K562 (cell line): ENCODE results near the gene TRANK1. TPM values are rescaled to one million over a fixed set of nuclear protein-coding genes. Genes with fewer than 3 reads are reported as not detected.
A peak's percentile ranks its signal among the peaks of the same experiment; 100 is the strongest.

ENCODE experiments used
- CBFA2T2 ChIP-seq: fragments of 450-650 bp; conservative IDR thresholded peaks from 2 replicates; pipeline ENCODE4 v1.6.1; 2017; ENCODE audit warnings: mild to moderate bottlenecking
- CEBPB ChIP-seq: fragments of 450-650 bp; IDR thresholded peaks from 2 replicates; pipeline ENCODE4 v1.6.1; 2016; ENCODE audit warnings: missing genetic modification characterization, missing compliant biosample characterization
- CEBPZ ChIP-seq: fragments of 150-350 bp; IDR thresholded peaks from 2 replicates; pipeline ENCODE4 v1.6.1; 2014; ENCODE audit warnings: low read depth, mild to moderate bottlenecking, low read length, borderline replicate concordance
- CREBBP ChIP-seq: IDR thresholded peaks from one replicate; pipeline ENCODE4 v1.6.1; 2012; ENCODE audit warnings: low read depth, mild to moderate bottlenecking, control low read depth, inconsistent platforms, low read length
- E2F5 ChIP-seq: sonication (generic); formaldehyde crosslinking; IDR thresholded peaks from 2 replicates; pipeline ENCODE4 v1.8.0; 2022; ENCODE audit warnings: mild to moderate bottlenecking, missing genetic modification reagents
- HOXB6 ChIP-seq: fragments of 250-450 bp; sonication (Bioruptor Pico); IDR thresholded peaks from 2 replicates; pipeline ENCODE4 v1.5.1; 2022; ENCODE audit warnings: mild to moderate bottlenecking, borderline replicate concordance
- IRF2 ChIP-seq: sonication (generic); formaldehyde crosslinking; IDR thresholded peaks from 2 replicates; pipeline ENCODE4 v1.8.1; 2022; ENCODE audit warnings: mild to moderate bottlenecking, missing genetic modification reagents
- MCM5 ChIP-seq: fragments of 450-650 bp; IDR thresholded peaks from 2 replicates; pipeline ENCODE4 v1.6.1; 2016; ENCODE audit warnings: low read depth
- MLLT1 ChIP-seq, 2 experiments: fragments of 450-650 bp; IDR thresholded peaks; 2 replicates each; pipeline ENCODE4 v1.6.1; 2016
- NBN ChIP-seq: fragments of 450-650 bp; IDR thresholded peaks from 2 replicates; pipeline ENCODE4 v1.6.1; 2016; ENCODE audit warnings: low read depth, mild to moderate bottlenecking
- NCOA6 ChIP-seq: fragments of 450-650 bp; IDR thresholded peaks from 2 replicates; pipeline ENCODE4 v1.6.1; 2017; ENCODE audit warnings: mild to moderate bottlenecking
- SIN3B ChIP-seq: fragments of 450-650 bp; IDR thresholded peaks from 2 replicates; pipeline ENCODE4 v1.6.1; 2017; ENCODE audit warnings: low read depth, mild to moderate bottlenecking, moderate library complexity
- SLC30A9 ChIP-seq: fragments of 250-450 bp; sonication (Bioruptor Pico); IDR thresholded peaks from 2 replicates; pipeline ENCODE4 v1.8.0; 2022; ENCODE audit warnings: mild to moderate bottlenecking, moderate library complexity
- TAL1 ChIP-seq: fragments of 450-650 bp; IDR thresholded peaks from 2 replicates; pipeline ENCODE4 v1.6.1; 2016; ENCODE audit warnings: mild to moderate bottlenecking
- TEAD1 ChIP-seq, 2 experiments: fragments of 450-650 bp in 1 of 2; sonication (generic) in 1 of 2; formaldehyde crosslinking; IDR thresholded peaks; 2 replicates each; pipeline versions ENCODE4 v1.4.0 to v1.8.0; 2020 to 2022; ENCODE audit warnings: mild to moderate bottlenecking in 2 of 2, missing genetic modification reagents in 1 of 2
- TOE1 ChIP-seq, 2 experiments: fragments of 450-650 bp in 1 of 2; sonication (generic) in 1 of 2; formaldehyde crosslinking in 1 of 2; IDR thresholded peaks; 2 replicates each; pipeline versions ENCODE4 v1.7.1 to v1.8.0; 2016 to 2022; ENCODE audit warnings: borderline replicate concordance in 2 of 2, mild to moderate bottlenecking in 2 of 2, antibody characterized with exemption in 1 of 2, inconsistent platforms in 1 of 2, low read depth in 1 of 2, missing genetic modification reagents in 1 of 2, moderate library complexity in 1 of 2
- XRCC3 ChIP-seq: fragments of 450-650 bp; IDR thresholded peaks from 2 replicates; pipeline ENCODE4 v1.6.1; 2017; ENCODE audit warnings: mild to moderate bottlenecking, moderate library complexity
- ZKSCAN3 ChIP-seq: fragments of 250-450 bp; sonication (Bioruptor Pico); IDR thresholded peaks from 2 replicates; pipeline ENCODE4 v1.4.0; 2020
- ZNF121 ChIP-seq: sonication (generic); formaldehyde crosslinking; conservative IDR thresholded peaks from 2 replicates; pipeline ENCODE4 v1.8.0; 2022; ENCODE audit warnings: missing genetic modification reagents
- ZNF124 ChIP-seq: sonication (generic); formaldehyde crosslinking; IDR thresholded peaks from 2 replicates; pipeline ENCODE4 v1.8.1; 2022; ENCODE audit warnings: missing genetic modification reagents
- ZNF280A ChIP-seq: fragments of 450-650 bp; IDR thresholded peaks from 2 replicates; pipeline ENCODE4 v1.6.1; 2018; ENCODE audit warnings: mild to moderate bottlenecking, low read depth; ENCODE audit not compliant: partially characterized antibody
- ZNF408 ChIP-seq: fragments of 250-450 bp; sonication (Bioruptor Pico); IDR thresholded peaks from 2 replicates; pipeline ENCODE4 v1.4.0; 2020; ENCODE audit warnings: low read depth, mild to moderate bottlenecking, moderate library complexity
- ZNF436 ChIP-seq: fragments of 250-450, 450-650 bp; sonication (Bioruptor Pico); formaldehyde crosslinking; IDR thresholded peaks from 2 replicates; pipeline ENCODE4 v1.7.0; 2020; ENCODE audit warnings: mild to moderate bottlenecking
- polyA plus RNA-seq, 8 experiments: library from polyadenylated mRNA; depleted of rRNA in 4 of 8; stranded (reverse) in 5 of 8; unstranded in 3 of 8; fragments of >200 nt; fragmentation: Nextera tagmentation in 2 of 8; fragmentation: Illumina TruSeq in 1 of 8; extraction: Ambion mirVana in 2 of 8; extraction: Trizol in 1 of 8; gene quantifications; 2 replicates each; pipeline versions ENCODE4 v1.2.1 to v1.2.3, GENCODE V29; 2011 to 2014; ENCODE audit warnings: inconsistent platforms in 1 of 8, missing spikeins in 1 of 8
- total RNA-seq, 7 experiments: library from RNA; depleted of rRNA in 6 of 7; stranded (reverse); fragments of >200 nt in 6 of 7; fragmentation: Illumina TruSeq in 2 of 7; extraction: Trizol in 2 of 7; gene quantifications; 2 replicates each; pipeline versions ENCODE4 v1.2.1 to v1.2.3, GENCODE V29; 2011 to 2021; ENCODE audit warnings: low replicate concordance in 1 of 7

TRANK1 gene
- total and polyA plus RNA-seq, 9 of the 15 experiments (the other 6 are each of a cell fraction or from before 2014, with no cell fraction given): 0.41 to 5.3 (median 2.1) TPM

GRCh38 chr3:36954452-36955134 lies 9.7 kb upstream of the TRANK1 start (continued):
- no peak for TF ChIP-seq ZNF436
- no peak for TF ChIP-seq HOXB6 (CRISPR knock-in tag)
- TF ChIP-seq ZKSCAN3 (CRISPR knock-in tag): no peak
- TF ChIP-seq NBN: no peak
- no peak for TF ChIP-seq E2F5 (CRISPR knock-in tag)
- no peak for TF ChIP-seq NCOA6
- no peak for TF ChIP-seq CEBPZ
- peak; percentile 79 for TF ChIP-seq TAL1
- 0 out of 4 replicates have a peak, but pooled peaks of 1 of the 2 experiments have one; percentile 34 for TF ChIP-seq MLLT1 (IDR thresholded peaks at IDR 0.05)
- no peak for TF ChIP-seq ZNF408
- no peak for TF ChIP-seq ZNF121
- TF ChIP-seq IRF2 (CRISPR knock-in tag): no peak
- no peak for TF ChIP-seq TOE1 (IDR thresholded peaks at IDR 0.05; ENCODE audit: borderline replicate concordance)
- no peak for TF ChIP-seq TOE1 (CRISPR knock-in tag; IDR thresholded peaks at IDR 0.05; ENCODE audit: borderline replicate concordance, low read depth)
- no peak for TF ChIP-seq XRCC3
- no peak for TF ChIP-seq ZNF280A
- TF ChIP-seq SIN3B: no peak
- no peak for TF ChIP-seq SLC30A9
- TF ChIP-seq ZNF124 (CRISPR knock-in tag): no peak
- no peak for TF ChIP-seq CEBPB (tag)
- TF ChIP-seq MCM5: no peak
- TF ChIP-seq CREBBP: no peak
- TF ChIP-seq TEAD1 (CRISPR knock-in tag; IDR thresholded peaks at IDR 0.05): no peak
- TF ChIP-seq CBFA2T2: peak; percentile 91
